Ovary (tissue), 9 donors: ENCODE measurements around the gene SLC28A2. TPM values are rescaled to one million over a fixed set of nuclear protein-coding genes. Genes with fewer than 3 reads are reported as not detected.
A peak's percentile ranks its signal among the peaks of the same experiment; 100 is the strongest.
"Not testable (repeated sequence)": the region's sequence is repeated elsewhere in the genome, so short reads cannot be mapped to it uniquely, and the experiment has no call there.

ENCODE experiments used
- DNase-seq, 5 donors: peaks; one replicate each; pipeline ENCODE4 v3.0.0-alpha.2; 2019 to 2020
- H3K27ac ChIP-seq, 2 donors: fragments of 200-600 bp; one replicate each; pipeline versions ENCODE4 v1.5.1 to v1.8.0; 2019 to 2022
- H3K27me3 ChIP-seq: fragments of 200-600 bp; one replicate; pipeline ENCODE4 v1.8.0; 2022
- H3K36me3 ChIP-seq: fragments of 200-600 bp; sonication (generic); one replicate; pipeline ENCODE4 v1.5.1; 2019
- H3K4me1 ChIP-seq: one replicate; pipeline ENCODE4 v1.8.1; 2013; ENCODE audit warnings: mild to moderate bottlenecking, moderate library complexity; ENCODE audit not compliant: insufficient read depth
- H3K4me3 ChIP-seq: fragments of 200-600 bp; sonication (generic); one replicate; pipeline ENCODE4 v1.5.1; 2017
- H3K9me3 ChIP-seq, 2 donors: fragments of 200-600 bp in 1 of 2; sonication (generic) in 1 of 2; one replicate each; pipeline versions ENCODE4 v1.5.1 to v1.8.1; 2013 to 2019; ENCODE audit warnings: mild to moderate bottlenecking in 1 of 2, moderate library complexity in 1 of 2
- CTCF ChIP-seq, 3 donors: fragments of 450-650 bp in 2 of 3; fragments of 200-600 bp in 1 of 3; IDR thresholded peaks; one replicate each; pipeline versions ENCODE4 v1.5.1 to v1.8.0; 2016 to 2022; ENCODE audit warnings: antibody characterized with exemption in 3 of 3, mild to moderate bottlenecking in 1 of 3
- EP300 ChIP-seq: sonication (generic); formaldehyde crosslinking; IDR thresholded peaks from one replicate; pipeline ENCODE4 v1.6.1; 2017; ENCODE audit warnings: antibody characterized with exemption
- POLR2A ChIP-seq: fragments of 450-650 bp; IDR thresholded peaks from one replicate; pipeline ENCODE4 v1.6.1; 2017; ENCODE audit warnings: antibody characterized with exemption, mild to moderate bottlenecking, moderate library complexity
- WGBS, 3 donors: extraction: QIAGEN DNeasy Blood & Tissue Kit in 1 of 3; methylation state at CpG; one replicate each; pipeline versions ENCODE4 v1.1.5 to v1.1.7; 2013 to 2017; 5-methylcytosine and 5-hydroxymethylcytosine counted together
- intact Hi-C, 4 donors: fragments of 100-400 bp; cut with DNase I; formaldehyde crosslinking; loops; one replicate each; pipeline versions ENCODE4 v1.11.0 to v1.15.1; 2022 to 2023
- polyA plus RNA-seq, 2 donors: library from polyadenylated mRNA; stranded (reverse); fragments of 200-250 nt in 1 of 2; fragments of 350-450 nt in 1 of 2; fragmentation: Illumina TruSeq in 1 of 2; extraction: RNeasy Lipid Tissue Mini Kit (QIAGEN cat#74804) in 1 of 2; gene quantifications; one replicate each; pipeline ENCODE4 v1.2.3, GENCODE V29; 2013 to 2014
- total RNA-seq, 7 donors: library from RNA; depleted of rRNA in 2 of 7; stranded (reverse); fragments of >200 nt in 2 of 7; fragmentation: NEBNext Ultra II Directional in 3 of 7; extraction: Animal tissue kit (Norgen Biotek cat#: 25700) in 3 of 7; gene quantifications; one replicate each; pipeline versions ENCODE4 v1.1.0 to v1.2.4, GENCODE V29; 2016 to 2023
- donor health status: DM: no; HTN: no; CAD: no; lungs with moderate emphysema.
- donor health status: DM: no; HTN: no; CAD: no.
- donor health status: Bipolar disorder and iron deficiency.
- donor health status: DM: yes; HTN: yes; CAD: no.
- donor health status: DM: no; HTN: no; CAD: no.
- donor health status: DM: yes; HTN: yes; CAD: no.

SLC28A2 gene
- total and polyA plus RNA-seq, 9 donors: 0.06 to 0.31 (median 0.15) TPM; not detected in 5

- no peak overlapping the region for H3K4me3 ChIP-seq
- H3K9me3 ChIP-seq: no peaks in the 10 kb centered on the region
- H3K4me1 ChIP-seq: peaks cover 3% of the 10 kb centered on the region
- TF ChIP-seq CTCF (IDR thresholded peaks at IDR 0.05): no peak
- TF ChIP-seq POLR2A: no peak
- TF ChIP-seq EP300: no peak
- DNase-seq: no peak
- H3K27ac ChIP-seq: no peak overlapping the region
- intact Hi-C loops: loop anchor here in 3 of 4 donors (5.0 kb wide), 2 partner anchors 91 to 96 kb away; a partner anchor contains a TSS
- WGBS, 3 donors: 79 to 89% (median 83%) methylated on average over 4 of the region's 4 CpGs
- H3K27me3 ChIP-seq: no peaks in the 10 kb centered on the region
- H3K36me3 ChIP-seq: no peaks in the 10 kb centered on the region
Observed at GRCh38 chr15:45306105-45306504, 54.1 kb downstream of the SLC28A2 start.

GRCh38 chr15:45307230-45307924, 55.3 kb downstream of the SLC28A2 start:
- no peaks in the 10 kb centered on the region for H3K27me3 ChIP-seq
- no peak for DNase-seq
- no peaks in the 10 kb centered on the region for H3K36me3 ChIP-seq
- H3K27ac ChIP-seq: no peak overlapping the region
- H3K9me3 ChIP-seq: no peaks in the 10 kb centered on the region
- peaks cover 3% of the 10 kb centered on the region for H3K4me1 ChIP-seq
- no peak for TF ChIP-seq POLR2A
- TF ChIP-seq CTCF (IDR thresholded peaks at IDR 0.05): peak; percentile 47 to 79 (median 50)
- TF ChIP-seq EP300: no peak
- intact Hi-C loops: loop anchor here in 3 of 4 donors (5.0 kb wide), 2 partner anchors 90 to 95 kb away; a partner anchor contains a TSS
- 28 to 34% (median 29%) methylated on average over 5 of the region's 5 CpGs for WGBS, 3 donors
- no peak overlapping the region for H3K4me3 ChIP-seq

- H3K9me3 ChIP-seq, intact Hi-C loops, H3K27ac ChIP-seq, H3K27me3 ChIP-seq, H3K4me1 ChIP-seq, H3K4me3 ChIP-seq, DNase-seq, H3K36me3 ChIP-seq: not testable (repeated sequence)
- WGBS, 3 donors: 93 to 99% (median 94%) methylated on average over 12 to 31 of the region's 31 CpGs
Observed at GRCh38 chr15:45314117-45314516, 62.1 kb downstream of the SLC28A2 start.

- WGBS, 3 donors: 86 to 89% (median 88%) methylated on average over 13 of the region's 13 CpGs
- TF ChIP-seq POLR2A (no peak), EP300 (no peak), CTCF (IDR thresholded peaks at IDR 0.05) (no peak)
- H3K9me3 ChIP-seq: no peaks in the 10 kb centered on the region
- DNase-seq: no peak
- H3K4me1 ChIP-seq: peaks cover 3% of the 10 kb centered on the region
- no peak overlapping the region for H3K27ac ChIP-seq
- no peaks in the 10 kb centered on the region for H3K36me3 ChIP-seq
- H3K4me3 ChIP-seq: no peak overlapping the region
- intact Hi-C loops: no loop called here
- no peaks in the 10 kb centered on the region for H3K27me3 ChIP-seq
Observed at GRCh38 chr15:45314960-45315359, 62.9 kb downstream of the SLC28A2 start.
